Measurements from ENCODE around the gene ABCD2. TPM values are rescaled to one million over a fixed set of nuclear protein-coding genes. Genes with fewer than 3 reads are reported as not detected.
"Not testable (repeated sequence)": the region's sequence is repeated elsewhere in the genome, so short reads cannot be mapped to it uniquely, and the experiment has no call there.

ABCD2 gene
- 1 to 10 TPM in 1 of 8 experiments, under 1 TPM in 5, not detected in 2; 0.05 to 3.2 (median 0.28) TPM for total RNA-seq

DNA sequence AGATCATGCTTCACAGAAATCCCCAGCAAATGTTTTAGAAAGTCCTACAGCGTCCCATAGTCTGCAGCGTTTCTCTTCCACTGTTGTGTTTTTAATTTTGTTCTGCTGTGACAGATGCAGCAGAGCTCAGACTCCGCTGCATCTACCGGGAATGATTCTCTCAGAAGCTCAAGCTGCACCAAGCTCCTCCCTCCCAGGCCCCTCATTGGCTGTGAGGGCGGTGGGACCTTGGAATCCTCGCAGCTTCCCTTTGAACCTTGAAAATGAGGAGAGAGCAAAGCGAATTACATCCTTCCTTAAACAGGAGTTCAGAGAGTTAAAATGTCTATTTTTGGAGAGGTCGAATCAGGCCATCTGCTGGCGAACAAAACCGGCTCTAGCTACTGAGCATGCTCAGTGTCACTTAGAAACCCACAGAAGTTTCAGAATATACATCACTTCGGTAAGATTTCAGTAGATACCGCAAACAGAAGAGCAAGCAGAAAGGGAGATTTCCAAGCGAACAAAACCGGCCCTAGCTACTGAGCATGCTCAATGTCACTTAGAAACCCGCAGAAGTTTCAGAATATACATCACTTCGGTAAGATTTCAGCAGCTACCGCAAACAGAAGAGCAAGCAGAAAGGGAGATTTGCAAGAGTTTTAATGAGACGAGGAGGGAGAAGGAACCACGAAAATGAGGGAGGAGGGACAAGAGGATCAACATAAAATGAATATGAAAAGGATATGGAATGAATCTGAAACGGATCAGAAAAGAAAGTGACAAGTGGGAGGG lies at the start of gene ABCD2:
Gene ABCD2, minus strand, starts transcription at position 144 of the 774 bp plus-strand sequence. CDS start 188 bp downstream, outside the sequence.
- peak within 1 kb of the TSS; percentile 40 to 55 (median 41) for H3K4me3 ChIP-seq
- peak; percentile 95 to 98 (median 98) for ATAC-seq (replicated peaks in 6 of 8)
- H3K4me1 ChIP-seq (replicated peaks in 1 of 2) = peaks cover 2% of the 10 kb centered on the region in 2 donors
- H3K27ac ChIP-seq = peak within 1 kb of the TSS in 1 of 2 donors; percentile 23
- in situ Hi-C loops (cut with MboI; ENCODE audit: low pct_unique_long_range_greater_than_20kb in 2 of 9, low sequenced_read_pairs in 9 of 9, unreplicated experiment in 9 of 9) = loop anchor here in 1 of 9 experiments (25.0 kb wide), 1 partner anchor 308 kb away; no protein-coding TSS in a partner anchor
- 0 to 37% (median 3%) methylated on average over 5 to 16 of the region's 20 CpGs for WGBS, 10 experiments

DNA sequence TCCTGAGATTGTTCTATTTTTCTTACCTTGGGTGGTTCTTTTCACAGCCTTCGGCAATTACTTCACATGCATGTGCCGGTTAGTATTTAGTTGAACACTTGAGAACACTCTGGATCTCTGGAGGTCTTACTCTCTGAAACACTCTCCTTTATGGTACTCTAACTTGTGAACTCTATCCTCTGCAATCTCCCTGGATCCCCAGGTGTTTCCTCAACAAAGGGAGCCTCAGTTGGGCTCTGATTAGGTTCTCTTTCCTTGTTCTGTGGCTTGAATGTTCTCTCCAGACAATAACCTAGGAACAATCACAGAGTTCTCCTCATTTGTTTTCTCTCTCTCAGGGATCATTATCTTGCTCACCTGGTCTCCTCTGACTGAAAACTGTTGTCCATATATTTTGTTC lies 40.5 kb upstream of the ABCD2 start:
- in situ Hi-C loops (cut with MboI; ENCODE audit: low pct_unique_long_range_greater_than_20kb in 2 of 9, low sequenced_read_pairs in 9 of 9, unreplicated experiment in 9 of 9) = no loop called here
- H3K27ac ChIP-seq = no peak overlapping the region
- no peak overlapping the region for H3K4me3 ChIP-seq
- no peaks in the 10 kb centered on the region for H3K4me1 ChIP-seq (replicated peaks in 1 of 2)
- no peak for ATAC-seq (replicated peaks in 6 of 8)
- WGBS, 10 experiments = 50 to 100% (median 83%) methylated on average over 1 to 2 of the region's 2 CpGs; no CpG with 5 or more reads in 2 of the 10 experiments

DNA sequence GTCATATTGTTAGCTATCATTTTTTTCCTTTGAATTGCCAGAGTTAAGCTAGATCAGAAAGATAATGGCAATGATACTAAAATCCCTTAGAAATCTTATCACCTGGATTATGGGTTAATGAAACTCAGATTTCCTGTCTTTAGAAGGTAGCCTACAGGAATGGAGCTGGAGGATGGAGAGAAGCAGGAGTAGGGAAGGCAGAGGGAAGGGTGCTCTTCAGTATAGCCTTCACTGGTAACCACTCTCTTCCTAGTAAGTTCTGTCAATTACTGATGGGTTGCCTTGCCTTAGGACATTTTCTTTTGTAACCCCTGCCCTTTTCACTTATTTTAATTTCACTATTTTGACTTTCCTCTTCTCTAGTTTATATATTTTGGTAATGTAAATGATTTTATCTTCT lies 27.8 kb upstream of the ABCD2 start:
- Histone ChIP-seq H3K27ac (no peak overlapping the region), H3K4me1 (replicated peaks in 1 of 2) (no peaks in the 10 kb centered on the region), H3K4me3 (no peak overlapping the region)
- in situ Hi-C loops (cut with MboI; ENCODE audit: low pct_unique_long_range_greater_than_20kb in 2 of 9, low sequenced_read_pairs in 9 of 9, unreplicated experiment in 9 of 9) = no loop called here
- no peak for ATAC-seq (replicated peaks in 6 of 8)

DNA sequence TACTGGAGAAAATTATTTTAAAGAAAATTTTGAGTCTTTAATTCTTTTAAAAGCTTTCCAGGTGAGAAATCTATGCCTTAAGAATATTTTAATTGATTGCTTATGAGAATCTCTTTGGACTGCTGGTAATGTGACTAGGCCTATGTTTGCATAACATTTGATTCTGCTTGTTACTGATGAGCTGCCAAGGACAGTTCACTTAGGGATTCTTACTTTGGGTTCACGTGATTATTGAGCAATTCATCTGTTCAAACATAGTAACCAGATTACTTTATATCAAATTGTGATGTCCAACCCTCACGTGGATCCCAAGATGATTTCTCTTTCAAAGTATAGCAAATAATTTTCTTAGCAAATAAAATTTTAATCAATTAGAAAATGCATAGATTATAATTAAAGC lies 27.4 kb upstream of the ABCD2 start:
- in situ Hi-C loops (cut with MboI; ENCODE audit: low pct_unique_long_range_greater_than_20kb in 2 of 9, low sequenced_read_pairs in 9 of 9, unreplicated experiment in 9 of 9) = no loop called here

DNA sequence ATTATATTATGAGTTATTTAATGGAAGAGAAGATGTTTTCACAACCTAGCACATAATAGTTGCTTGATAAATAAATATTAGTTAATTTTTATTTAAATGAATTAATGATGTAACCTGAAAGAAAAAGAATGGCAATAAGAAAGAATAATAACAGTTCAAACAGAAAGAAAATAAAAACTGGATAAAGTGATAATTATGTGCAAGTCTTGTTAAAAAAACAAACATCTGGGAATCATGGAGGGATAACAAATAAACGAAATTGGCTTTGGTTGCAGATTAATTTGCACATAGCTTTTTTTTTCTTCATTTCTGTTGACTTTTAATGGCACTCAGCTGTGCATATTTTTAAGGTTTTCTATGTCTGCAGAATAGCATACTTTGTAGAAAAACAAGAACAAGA lies 23.4 kb upstream of the ABCD2 start:
- Histone ChIP-seq H3K27ac (no peak overlapping the region), H3K4me1 (replicated peaks in 1 of 2) (no peaks in the 10 kb centered on the region), H3K4me3 (no peak overlapping the region)
- 0 to 86% (median 64%) methylated on average over 1 of the region's 1 CpG; no CpG with 5 or more reads in 1 of the 10 experiments for WGBS, 10 experiments
- ATAC-seq (replicated peaks in 6 of 8) = no peak
- in situ Hi-C loops (cut with MboI; ENCODE audit: low pct_unique_long_range_greater_than_20kb in 2 of 9, low sequenced_read_pairs in 9 of 9, unreplicated experiment in 9 of 9) = no loop called here

More for the DNA sequence above, 27.4 kb upstream of the ABCD2 start:
- no peak for ATAC-seq (replicated peaks in 6 of 8)
- H3K4me1 ChIP-seq (replicated peaks in 1 of 2) = no peaks in the 10 kb centered on the region
- no peak overlapping the region for H3K4me3 ChIP-seq
- H3K27ac ChIP-seq = no peak overlapping the region
- 0 to 94% (median 68%) methylated on average over 2 of the region's 2 CpGs; no CpG with 5 or more reads in 1 of the 10 experiments for WGBS, 10 experiments

DNA sequence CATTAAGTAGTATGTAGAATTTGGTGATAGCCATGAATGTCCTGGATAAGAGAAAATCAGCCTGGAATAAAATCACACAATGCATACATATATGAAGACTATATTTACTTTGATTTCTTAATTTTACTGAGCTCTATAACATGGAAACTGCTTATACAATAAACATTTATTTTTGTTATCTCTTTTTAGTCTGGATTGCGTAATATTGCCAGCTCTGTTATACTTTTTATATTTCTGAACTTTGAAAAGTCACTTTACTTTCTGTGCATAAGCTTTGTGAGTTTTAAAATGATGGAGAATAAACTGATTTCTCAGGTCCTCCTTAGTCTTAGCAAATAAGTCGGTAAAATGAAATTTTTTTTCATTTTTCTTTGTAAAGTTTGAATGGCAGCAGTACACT lies 19.2 kb upstream of the ABCD2 start:
- in situ Hi-C loops (cut with MboI; ENCODE audit: low pct_unique_long_range_greater_than_20kb in 2 of 9, low sequenced_read_pairs in 9 of 9, unreplicated experiment in 9 of 9) = no loop called here
- WGBS, 10 experiments = 33 to 100% (median 87%) methylated on average over 1 to 2 of the region's 2 CpGs
- ATAC-seq (replicated peaks in 6 of 8) = no peak
- no peak overlapping the region for H3K4me3 ChIP-seq
- H3K27ac ChIP-seq = no peak overlapping the region
- H3K4me1 ChIP-seq (replicated peaks in 1 of 2) = no peaks in the 10 kb centered on the region

DNA sequence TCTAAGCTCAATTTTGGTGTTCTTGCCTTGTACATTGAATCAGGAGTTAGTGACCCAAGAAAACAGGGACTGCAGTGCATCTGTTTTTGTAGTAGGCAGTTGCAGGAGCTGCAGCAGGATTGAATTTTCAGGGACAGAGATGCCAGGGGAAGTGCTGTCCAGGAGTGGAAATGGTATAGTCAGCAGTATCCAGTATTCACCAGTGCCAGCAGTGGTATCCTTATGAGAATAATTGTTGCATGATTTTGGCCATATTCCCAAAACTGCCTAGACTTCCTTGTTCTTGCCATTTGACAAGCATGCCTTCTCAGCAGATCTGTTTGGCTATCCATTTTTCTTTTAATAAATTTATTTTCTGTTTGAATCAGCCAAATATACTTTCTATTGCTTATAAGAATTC lies 18.6 kb upstream of the ABCD2 start:
- in situ Hi-C loops (cut with MboI; ENCODE audit: low pct_unique_long_range_greater_than_20kb in 2 of 9, low sequenced_read_pairs in 9 of 9, unreplicated experiment in 9 of 9) = no loop called here
- Histone ChIP-seq H3K4me3 (no peak overlapping the region), H3K4me1 (replicated peaks in 1 of 2) (no peaks in the 10 kb centered on the region), H3K27ac (no peak overlapping the region)
- ATAC-seq (replicated peaks in 6 of 8) = no peak

DNA sequence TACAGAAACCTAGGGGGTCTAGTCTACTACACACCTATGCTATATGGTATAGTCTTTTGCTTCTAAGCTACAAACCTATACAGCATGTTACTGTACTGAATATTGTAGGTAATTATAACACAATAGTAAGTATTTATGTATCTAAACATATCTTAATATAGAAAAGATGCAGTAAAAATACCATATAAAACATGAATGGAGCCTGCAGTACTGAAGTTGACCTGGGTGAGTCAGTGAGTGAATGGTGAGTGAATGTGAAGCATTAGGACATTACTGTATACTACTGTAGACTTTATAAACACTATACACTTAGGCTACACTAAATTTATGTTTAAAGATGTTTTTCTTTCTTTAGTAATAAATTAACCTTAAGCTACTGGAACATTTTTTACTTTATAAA lies 13.1 kb upstream of the ABCD2 start:
- H3K4me3 ChIP-seq = no peak overlapping the region
- H3K27ac ChIP-seq = no peak overlapping the region
- in situ Hi-C loops (cut with MboI; ENCODE audit: low pct_unique_long_range_greater_than_20kb in 2 of 9, low sequenced_read_pairs in 9 of 9, unreplicated experiment in 9 of 9) = no loop called here
- H3K4me1 ChIP-seq (replicated peaks in 1 of 2) = no peaks in the 10 kb centered on the region
- ATAC-seq (replicated peaks in 6 of 8) = no peak

DNA sequence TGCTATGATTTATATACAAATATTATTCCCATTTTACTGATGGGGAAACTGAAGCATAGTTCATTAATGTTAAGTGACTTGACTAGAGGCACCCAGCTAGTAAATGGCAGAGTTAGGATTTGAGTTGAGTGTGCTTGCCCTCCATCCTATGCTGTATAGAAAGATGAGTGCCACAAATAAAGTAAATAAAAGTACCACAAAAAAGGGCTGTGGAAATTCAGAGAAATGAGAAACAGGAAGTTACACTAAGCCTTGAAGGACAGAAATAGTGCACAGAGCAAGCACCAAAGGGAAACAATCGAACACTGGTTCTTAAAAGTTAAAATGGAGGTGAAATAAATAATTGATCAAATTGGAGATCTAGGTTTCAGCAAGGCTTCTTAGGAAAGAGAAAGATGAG lies 9.2 kb upstream of the ABCD2 start:
- 22 to 100% (median 80%) methylated on average over 1 of the region's 1 CpG for WGBS, 10 experiments
- no peak for ATAC-seq (replicated peaks in 6 of 8)
- in situ Hi-C loops (cut with MboI; ENCODE audit: low pct_unique_long_range_greater_than_20kb in 2 of 9, low sequenced_read_pairs in 9 of 9, unreplicated experiment in 9 of 9) = no loop called here
- Histone ChIP-seq H3K27ac (no peak overlapping the region), H3K4me1 (replicated peaks in 1 of 2) (no peaks in the 10 kb centered on the region), H3K4me3 (no peak overlapping the region)

DNA sequence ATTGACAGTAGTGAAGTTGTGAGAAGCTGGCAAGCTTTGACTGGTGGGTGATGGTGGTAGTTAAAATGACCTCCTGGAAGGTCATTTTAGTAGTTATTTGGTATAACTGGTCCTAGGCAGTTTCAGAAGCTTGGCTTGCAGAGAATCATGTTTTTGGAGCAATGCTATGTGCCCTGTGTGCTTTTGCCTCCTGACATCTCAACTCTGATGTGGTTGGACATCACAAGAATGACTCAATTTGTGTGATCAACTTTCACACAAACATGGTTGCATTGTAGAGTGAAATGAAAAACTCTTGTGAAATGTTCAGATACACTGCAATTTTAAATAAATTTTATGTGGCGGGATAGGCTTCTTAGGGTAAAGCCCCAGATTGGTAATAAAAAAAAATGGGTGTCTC lies 8.3 kb upstream of the ABCD2 start:
- Histone ChIP-seq H3K27ac (no peak overlapping the region), H3K4me1 (replicated peaks in 1 of 2) (no peaks in the 10 kb centered on the region), H3K4me3 (no peak overlapping the region)
- in situ Hi-C loops (cut with MboI; ENCODE audit: low pct_unique_long_range_greater_than_20kb in 2 of 9, low sequenced_read_pairs in 9 of 9, unreplicated experiment in 9 of 9) = no loop called here
- 83 to 100% (median 94%) methylated on average over 1 of the region's 1 CpG; no CpG with 5 or more reads in 4 of the 10 experiments for WGBS, 10 experiments
- no peak for ATAC-seq (replicated peaks in 6 of 8)

DNA sequence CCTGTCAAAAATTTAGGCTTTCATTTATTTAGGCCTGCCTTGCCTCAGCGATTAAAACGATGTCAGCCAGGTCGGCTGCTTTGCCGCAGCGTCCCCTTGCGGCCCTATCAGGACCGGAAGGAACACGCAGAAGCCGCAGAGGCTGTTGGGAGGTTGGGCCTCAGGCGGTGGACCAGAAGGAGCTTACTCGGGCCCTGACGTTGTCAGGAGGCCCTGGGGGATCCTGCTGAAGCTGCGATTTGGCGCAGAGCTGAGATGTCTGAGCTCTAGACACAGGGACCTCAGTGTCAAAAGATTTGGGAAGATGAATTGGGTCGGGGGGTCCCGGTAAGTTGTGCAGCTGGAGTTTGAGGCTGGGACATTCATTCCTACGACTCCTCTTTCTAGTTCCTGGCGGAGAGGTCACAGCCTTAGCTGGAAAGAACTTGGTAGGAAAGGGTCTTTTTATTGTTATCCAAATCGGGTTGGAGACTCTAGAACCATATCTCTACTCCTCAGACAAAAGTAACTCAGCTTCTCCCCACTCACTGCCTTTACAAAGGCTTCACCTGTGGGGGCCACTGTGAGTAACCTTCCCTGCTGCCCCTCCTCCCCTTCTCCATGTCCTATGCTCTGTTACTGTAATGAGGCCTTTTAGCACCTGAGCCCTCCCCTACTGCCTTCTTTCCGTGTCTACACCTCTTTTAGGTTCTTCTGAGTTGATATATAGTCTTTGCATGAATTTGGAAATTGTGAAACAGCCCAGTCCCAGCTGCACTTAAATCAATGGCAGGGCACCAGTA lies 6.6 kb upstream of the ABCD2 start:
- WGBS, 10 experiments = 50 to 100% (median 88%) methylated on average over 1 to 12 of the region's 20 CpGs; no CpG with 5 or more reads in 2 of the 10 experiments
- ATAC-seq (replicated peaks in 6 of 8) = no peak

DNA sequence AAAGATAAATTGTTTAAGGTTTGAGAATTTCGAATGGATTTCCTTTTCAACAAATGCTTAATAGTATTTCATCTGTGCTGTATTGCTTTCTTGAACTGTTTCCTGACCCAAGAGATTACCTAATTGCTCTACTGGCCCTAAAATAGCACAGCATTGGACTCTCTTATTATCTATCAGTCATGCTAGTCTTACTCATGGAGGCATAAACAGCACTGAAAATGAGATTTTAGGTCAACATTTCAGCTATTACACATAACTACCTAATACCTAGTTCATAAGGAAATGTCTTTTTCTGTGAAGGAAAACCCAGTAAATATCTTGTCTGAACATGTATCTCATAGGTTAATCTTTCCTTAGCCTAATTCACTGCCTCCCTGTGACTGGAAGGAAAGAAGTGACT lies 4.3 kb upstream of the ABCD2 start:
- in situ Hi-C loops (cut with MboI; ENCODE audit: low pct_unique_long_range_greater_than_20kb in 2 of 9, low sequenced_read_pairs in 9 of 9, unreplicated experiment in 9 of 9) = loop anchor here in 1 of 9 experiments (25.0 kb wide), 1 partner anchor 312 kb away; no protein-coding TSS in a partner anchor
- no peak for ATAC-seq (replicated peaks in 6 of 8)
- Histone ChIP-seq H3K4me1 (replicated peaks in 1 of 2) (no peaks in the 10 kb centered on the region), H3K27ac (no peak overlapping the region), H3K4me3 (no peak overlapping the region)
- 0 to 100% (median 60%) methylated on average over 1 of the region's 1 CpG; no CpG with 5 or more reads in 1 of the 10 experiments for WGBS, 10 experiments

More for the DNA sequence above, 6.6 kb upstream of the ABCD2 start:
- H3K4me1 ChIP-seq (replicated peaks in 1 of 2) = no peaks in the 10 kb centered on the region
- no peak overlapping the region for H3K27ac ChIP-seq
- in situ Hi-C loops (cut with MboI; ENCODE audit: low pct_unique_long_range_greater_than_20kb in 2 of 9, low sequenced_read_pairs in 9 of 9, unreplicated experiment in 9 of 9) = no loop called here
- no peak overlapping the region for H3K4me3 ChIP-seq

DNA sequence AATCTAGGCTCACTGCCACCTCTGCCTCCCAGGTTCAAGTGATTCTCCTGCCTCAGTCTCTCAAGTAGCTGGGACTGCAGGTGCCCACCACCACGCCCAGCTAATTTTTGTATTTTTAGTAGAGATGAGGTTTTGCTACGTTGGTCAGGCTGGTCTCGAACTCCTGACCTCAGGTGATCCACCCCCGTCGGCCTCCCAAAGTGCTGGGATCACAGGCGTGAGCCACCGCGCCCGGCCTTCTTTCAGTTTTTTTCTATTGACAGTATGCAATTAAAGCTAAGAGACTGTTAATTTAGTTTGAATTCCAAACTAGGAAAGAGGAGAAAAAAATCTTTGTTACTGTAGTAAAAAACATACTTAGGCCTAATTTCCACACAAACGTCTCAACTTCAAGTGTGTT lies 3.6 kb upstream of the ABCD2 start:
- in situ Hi-C loops (cut with MboI; ENCODE audit: low pct_unique_long_range_greater_than_20kb in 2 of 9, low sequenced_read_pairs in 9 of 9, unreplicated experiment in 9 of 9) = loop anchor here in 1 of 9 experiments (25.0 kb wide), 1 partner anchor 311 kb away; no protein-coding TSS in a partner anchor
- not testable (repeated sequence) for ATAC-seq (replicated peaks in 6 of 8); H3K4me1 ChIP-seq (replicated peaks in 1 of 2); H3K4me3 ChIP-seq; H3K27ac ChIP-seq
- WGBS, 10 experiments = 52 to 100% (median 83%) methylated on average over 1 to 9 of the region's 10 CpGs; no CpG with 5 or more reads in 1 of the 10 experiments
